ENCODE measurements around the gene CFC1. TPM values are rescaled to one million over a fixed set of nuclear protein-coding genes. Genes with fewer than 3 reads are reported as not detected.

Gene CFC1

Small RNAs within 50 kb of the gene (small RNA-seq; reads per million reads assigned to genes)
- gene RF00017 = not detected
- not detected for gene RNU6-848P
